CD4-positive, CD25-positive, alpha-beta regulatory T cell (primary cell): ENCODE results near the gene ABCA3. TPM values are rescaled to one million over a fixed set of nuclear protein-coding genes. Genes with fewer than 3 reads are reported as not detected.

ENCODE experiments used
- ATAC-seq, 2 donors: fragments of 150-1000 bp; cut with Tn5 transposase; one replicate each; pipeline ENCODE4 v1.10.0; 2021; ENCODE audit warnings: low read depth in 2 of 2, moderate number of reproducible peaks in 2 of 2, moderate library complexity in 1 of 2
- DNase-seq, 3 donors: peaks; one replicate each; pipeline versions ENCODE4 v3.0.0 to v3.0.0-alpha.2; 2012 to 2022; ENCODE audit warnings: mixed read lengths in 1 of 3
- H3K27ac ChIP-seq: one replicate; pipeline ENCODE4 v1.7.0; 2013; ENCODE audit warnings: mild to moderate bottlenecking, low read length; ENCODE audit not compliant: insufficient read depth, poor library complexity, severe bottlenecking
- H3K27me3 ChIP-seq: one replicate; pipeline ENCODE4 v1.7.0; 2013; ENCODE audit warnings: low read length; ENCODE audit not compliant: control insufficient read depth, insufficient read depth
- H3K36me3 ChIP-seq: one replicate; pipeline ENCODE4 v1.7.0; 2013; ENCODE audit warnings: mild to moderate bottlenecking, low read length, moderate library complexity; ENCODE audit not compliant: control insufficient read depth, insufficient read depth
- H3K4me1 ChIP-seq: 2 replicates; pipeline ENCODE4 v1.7.0; 2013; ENCODE audit warnings: mild to moderate bottlenecking, low read length; ENCODE audit not compliant: insufficient read depth, control insufficient read depth, poor library complexity, severe bottlenecking
- H3K4me3 ChIP-seq: one replicate; pipeline ENCODE4 v1.7.0; 2013; ENCODE audit warnings: low read depth, mild to moderate bottlenecking, low read length, moderate library complexity
- H3K9me3 ChIP-seq, 2 experiments: 1 replicate in 1 of 2; 2 replicates in 1 of 2; pipeline ENCODE4 v1.7.0; 2013; ENCODE audit warnings: low read length in 2 of 2, mild to moderate bottlenecking in 1 of 2, moderate library complexity in 1 of 2; ENCODE audit not compliant: control insufficient read depth in 2 of 2
- H3K27ac Mint-ChIP-seq, 3 donors: one replicate each; pipeline ENCODE4 v1.8.0; 2020 to 2022; ENCODE audit warnings: mild to moderate bottlenecking in 3 of 3, mixed read lengths in 3 of 3, moderate library complexity in 2 of 3
- H3K27me3 Mint-ChIP-seq: one replicate; pipeline ENCODE4 v1.8.0; 2022; ENCODE audit warnings: mild to moderate bottlenecking, mixed read lengths
- H3K36me3 Mint-ChIP-seq: one replicate; pipeline ENCODE4 v1.8.0; 2020; ENCODE audit warnings: mixed read lengths
- H3K4me1 Mint-ChIP-seq, 4 donors: one replicate each; pipeline ENCODE4 v1.8.0; 2020 to 2022; ENCODE audit warnings: mixed read lengths in 4 of 4, mild to moderate bottlenecking in 1 of 4
- H3K4me3 Mint-ChIP-seq, 4 donors: one replicate each; pipeline ENCODE4 v1.8.0; 2020 to 2022; ENCODE audit warnings: mild to moderate bottlenecking in 4 of 4, mixed read lengths in 4 of 4, moderate library complexity in 3 of 4
- H3K9me3 Mint-ChIP-seq, 7 donors: one replicate each; pipeline ENCODE4 v1.8.0; 2020 to 2022; ENCODE audit warnings: mixed read lengths in 7 of 7, mild to moderate bottlenecking in 3 of 7, moderate library complexity in 2 of 7
- polyA plus RNA-seq, 4 donors: library from polyadenylated mRNA; unstranded; fragments of 300-500 nt; fragmentation: Illumina TruSeq; gene quantifications; one replicate each; pipeline ENCODE4 v1.2.3, GENCODE V29; 2021
- total RNA-seq: library from RNA; stranded (reverse); gene quantifications from one replicate; pipeline ENCODE4 v1.2.3, GENCODE V29; 2022

Gene ABCA3
- total and polyA plus RNA-seq, 5 donors from 2014 or later: 1.1 to 5.1 (median 2.2) TPM

GRCh38 chr16:2282262-2282661 is 58.3 kb downstream of the ABCA3 start:
- H3K4me1 Mint-ChIP-seq: no peaks in the 10 kb centered on the region
- H3K27ac Mint-ChIP-seq: no peak overlapping the region

DNA sequence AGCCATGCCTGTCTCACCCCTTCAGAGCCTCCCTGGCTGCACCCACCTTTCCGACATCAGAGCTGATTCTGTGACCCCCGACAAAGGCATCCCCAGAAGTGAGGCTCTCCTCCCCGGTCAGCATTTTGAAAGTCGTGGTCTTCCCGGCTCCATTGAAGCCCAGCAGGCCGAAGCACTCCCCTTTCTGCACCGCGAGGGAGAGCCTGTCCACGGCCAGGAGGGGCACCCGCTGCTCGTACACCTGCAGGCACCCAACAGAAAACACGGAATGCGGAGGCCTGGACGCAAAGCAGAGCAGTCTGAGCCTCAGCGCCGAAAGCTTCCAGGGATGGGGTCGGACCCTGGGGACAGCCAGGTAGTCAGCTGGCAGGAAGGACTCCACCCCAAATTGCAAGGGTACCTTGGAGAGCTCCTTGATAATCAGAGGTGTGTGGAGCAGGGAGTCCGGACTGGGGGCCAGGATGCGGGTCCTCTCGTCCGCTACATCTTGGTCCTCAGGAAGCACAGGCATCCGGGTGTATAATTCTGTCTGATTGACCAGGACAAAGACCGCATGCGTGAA is 59.5 kb downstream of the ABCA3 start:
- peaks cover 3% of the 10 kb centered on the region for H3K36me3 Mint-ChIP-seq
- Histone ChIP-seq H3K36me3 (no peaks in the 10 kb centered on the region), H3K4me3 (no peak overlapping the region), H3K27ac (no peak overlapping the region), H3K9me3 (no peaks in the 10 kb centered on the region), H3K27me3 (no peaks in the 10 kb centered on the region), H3K4me1 (no peaks in the 10 kb centered on the region)
- no peaks in the 10 kb centered on the region for H3K4me1 Mint-ChIP-seq
- H3K27me3 Mint-ChIP-seq: no peaks in the 10 kb centered on the region
- DNase-seq (no peak), ATAC-seq (no peak)
- no peak overlapping the region for H3K4me3 Mint-ChIP-seq
- H3K27ac Mint-ChIP-seq: no peak overlapping the region
- no peaks in the 10 kb centered on the region for H3K9me3 Mint-ChIP-seq

More at GRCh38 chr16:2282262-2282661, 58.3 kb downstream of the ABCA3 start:
- no peaks in the 10 kb centered on the region for H3K9me3 ChIP-seq
- H3K36me3 ChIP-seq: no peaks in the 10 kb centered on the region
- no peaks in the 10 kb centered on the region for H3K4me1 ChIP-seq
- no peak for DNase-seq
- no peaks in the 10 kb centered on the region for H3K27me3 Mint-ChIP-seq
- no peaks in the 10 kb centered on the region for H3K9me3 Mint-ChIP-seq
- H3K27me3 ChIP-seq: no peaks in the 10 kb centered on the region
- H3K4me3 ChIP-seq: no peak overlapping the region
- H3K4me3 Mint-ChIP-seq: no peak overlapping the region
- no peak overlapping the region for H3K27ac ChIP-seq
- H3K36me3 Mint-ChIP-seq: peaks cover 3% of the 10 kb centered on the region
- ATAC-seq: no peak

DNA sequence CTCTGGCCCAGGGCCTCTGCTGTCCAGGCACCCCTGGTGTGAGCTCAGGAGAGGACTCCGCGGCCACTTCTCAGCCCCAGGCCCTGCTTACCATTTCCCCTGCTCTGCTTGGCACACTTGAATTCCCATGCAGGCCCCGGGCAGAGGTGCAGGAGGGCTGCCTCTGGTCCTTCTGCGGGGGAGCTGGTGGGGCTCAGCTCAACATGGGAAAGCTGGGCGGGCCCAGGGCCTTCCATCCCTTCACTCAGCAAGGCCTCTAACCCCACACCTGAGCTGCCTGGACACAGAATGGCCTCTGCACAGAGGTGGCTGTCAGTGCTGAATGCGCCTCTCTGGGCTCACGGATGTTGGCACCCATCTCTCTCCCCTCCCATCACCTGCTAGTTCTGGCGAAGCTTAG is 60.1 kb downstream of the ABCA3 start:
- Histone ChIP-seq H3K27ac (no peak overlapping the region), H3K36me3 (no peaks in the 10 kb centered on the region), H3K27me3 (no peaks in the 10 kb centered on the region), H3K4me1 (no peaks in the 10 kb centered on the region), H3K4me3 (no peak overlapping the region), H3K9me3 (no peaks in the 10 kb centered on the region)
- no peaks in the 10 kb centered on the region for H3K4me1 Mint-ChIP-seq
- no peaks in the 10 kb centered on the region for H3K27me3 Mint-ChIP-seq
- H3K27ac Mint-ChIP-seq: no peak overlapping the region
- ATAC-seq (no peak), DNase-seq (no peak)
- no peak overlapping the region for H3K4me3 Mint-ChIP-seq
- H3K9me3 Mint-ChIP-seq: no peaks in the 10 kb centered on the region
- peaks cover 3% of the 10 kb centered on the region for H3K36me3 Mint-ChIP-seq

GRCh38 chr16:2278956-2279800 is 61.4 kb downstream of the ABCA3 start:
- H3K27me3 Mint-ChIP-seq: no peaks in the 10 kb centered on the region
- no peak overlapping the region for H3K27ac ChIP-seq
- H3K4me1 Mint-ChIP-seq: no peaks in the 10 kb centered on the region
- peaks cover 3% of the 10 kb centered on the region for H3K36me3 Mint-ChIP-seq
- no peak overlapping the region for H3K27ac Mint-ChIP-seq
- DNase-seq (no peak), ATAC-seq (no peak)
- no peaks in the 10 kb centered on the region for H3K4me1 ChIP-seq
- H3K9me3 ChIP-seq: no peaks in the 10 kb centered on the region
- no peaks in the 10 kb centered on the region for H3K27me3 ChIP-seq
- no peak overlapping the region for H3K4me3 ChIP-seq
- H3K4me3 Mint-ChIP-seq: no peak overlapping the region
- H3K9me3 Mint-ChIP-seq: no peaks in the 10 kb centered on the region
- H3K36me3 ChIP-seq: no peaks in the 10 kb centered on the region

DNA sequence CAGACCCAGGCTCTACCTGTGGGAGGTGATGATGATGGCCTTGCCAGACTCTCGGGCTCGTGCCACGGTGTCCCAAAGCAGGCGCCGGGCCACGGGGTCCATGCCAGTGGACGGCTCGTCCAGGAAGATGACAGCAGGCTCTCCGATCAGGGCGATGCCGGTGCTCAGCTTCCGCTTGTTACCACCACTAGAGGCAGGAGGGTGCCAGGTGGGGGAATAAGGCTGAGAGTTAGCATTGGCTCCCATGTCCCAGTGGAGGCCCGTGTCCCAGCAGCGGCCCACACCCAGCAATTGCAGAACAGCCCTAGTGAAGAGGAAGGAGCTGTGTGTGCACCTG is 62.3 kb downstream of the ABCA3 start:
- H3K4me1 ChIP-seq: no peaks in the 10 kb centered on the region
- Mint-ChIP-seq H3K9me3 (no peaks in the 10 kb centered on the region), H3K27me3 (no peaks in the 10 kb centered on the region), H3K36me3 (no peaks in the 10 kb centered on the region), H3K4me3 (peak overlapping the region in 1 of 4 donors; percentile 32), H3K4me1 (no peaks in the 10 kb centered on the region), H3K27ac (no peak overlapping the region)
- ATAC-seq (no peak), DNase-seq (no peak)
- H3K27me3 ChIP-seq: no peaks in the 10 kb centered on the region
- H3K36me3 ChIP-seq: no peaks in the 10 kb centered on the region
- no peak overlapping the region for H3K27ac ChIP-seq
- no peaks in the 10 kb centered on the region for H3K9me3 ChIP-seq
- no peak overlapping the region for H3K4me3 ChIP-seq

DNA sequence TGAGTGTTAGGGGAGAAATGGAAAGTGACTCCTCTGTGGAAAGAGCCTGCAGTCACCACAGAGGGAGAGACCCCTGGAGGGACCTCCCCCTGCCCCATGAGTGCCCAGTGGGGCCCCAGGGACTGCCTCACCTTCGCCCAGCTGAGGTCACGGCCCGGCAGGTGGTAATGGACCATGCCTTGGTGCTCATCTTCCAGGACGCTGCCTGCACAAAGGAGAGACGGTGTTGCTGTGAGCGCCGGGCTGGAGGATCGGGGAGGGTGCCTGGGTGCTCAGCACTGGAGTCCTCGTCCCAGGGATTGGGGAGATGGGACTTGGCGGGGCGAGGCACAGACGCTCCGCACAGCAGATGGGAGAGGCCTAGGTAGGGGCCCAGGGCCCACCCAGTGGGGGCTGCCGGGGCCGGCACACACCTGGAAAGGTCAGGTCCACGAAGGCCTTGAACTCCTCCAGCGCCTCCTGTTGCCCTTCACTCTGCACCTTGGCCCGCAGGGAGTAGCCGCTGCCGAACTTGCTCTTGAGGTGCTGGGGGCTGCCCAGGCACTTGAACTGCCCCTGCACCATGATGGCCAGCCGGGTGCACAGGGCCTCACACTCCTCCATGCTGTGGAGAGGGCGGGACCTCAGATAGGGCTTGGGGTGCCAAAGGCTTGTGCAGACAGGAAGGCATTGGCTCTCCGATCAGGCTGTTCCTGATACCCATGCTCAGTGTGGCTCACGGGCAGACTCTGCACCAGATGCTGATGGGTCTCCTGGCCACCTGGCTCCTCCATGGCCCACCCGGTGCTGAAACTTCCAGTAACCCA is 62.9 kb downstream of the ABCA3 start:
- H3K4me1 Mint-ChIP-seq: no peaks in the 10 kb centered on the region
- no peaks in the 10 kb centered on the region for H3K36me3 ChIP-seq
- no peaks in the 10 kb centered on the region for H3K4me1 ChIP-seq
- no peaks in the 10 kb centered on the region for H3K27me3 Mint-ChIP-seq
- no peak for DNase-seq
- no peak for ATAC-seq
- no peak overlapping the region for H3K4me3 ChIP-seq
- H3K9me3 ChIP-seq: no peaks in the 10 kb centered on the region
- no peak overlapping the region for H3K27ac ChIP-seq
- H3K36me3 Mint-ChIP-seq: no peaks in the 10 kb centered on the region
- no peak overlapping the region for H3K27ac Mint-ChIP-seq
- no peaks in the 10 kb centered on the region for H3K27me3 ChIP-seq
- H3K9me3 Mint-ChIP-seq: no peaks in the 10 kb centered on the region
- H3K4me3 Mint-ChIP-seq: no peak overlapping the region

- no peaks in the 10 kb centered on the region for H3K36me3 Mint-ChIP-seq
- Histone ChIP-seq H3K27ac (no peak overlapping the region), H3K27me3 (no peaks in the 10 kb centered on the region), H3K4me1 (no peaks in the 10 kb centered on the region), H3K4me3 (no peak overlapping the region), H3K9me3 (no peaks in the 10 kb centered on the region), H3K36me3 (no peaks in the 10 kb centered on the region)
- H3K4me1 Mint-ChIP-seq: no peaks in the 10 kb centered on the region
- no peak overlapping the region for H3K4me3 Mint-ChIP-seq
- H3K27me3 Mint-ChIP-seq: no peaks in the 10 kb centered on the region
- no peak for ATAC-seq
- no peaks in the 10 kb centered on the region for H3K9me3 Mint-ChIP-seq
- DNase-seq: no peak
- H3K27ac Mint-ChIP-seq: no peak overlapping the region
These were observed 63.9 kb downstream of the ABCA3 start for GRCh38 chr16:2276368-2277195.
